Caco-2 (cell line): ENCODE data around the gene NOS3. TPM values are rescaled to one million over a fixed set of nuclear protein-coding genes. Genes with fewer than 3 reads are reported as not detected.

Experiments
- BruUV-seq: library from RNA; stranded (reverse); fragments of 400-500 nt; replicated peaks from 2 replicates; lab custom pipeline; 2021; lab: Mats Ljungman, UMichigan
- CTCF ChIA-PET: fragments of 300-600 bp; sonication (Branson Sonifier 250); formaldehyde crosslinking; loops from one replicate; lab custom pipeline; 2022; ENCODE audit warnings: antibody characterized with exemption; lab: Charles Lee
- POLR2A ChIA-PET: fragments of 300-600 bp; sonication (Branson Sonifier 250); formaldehyde crosslinking; loops from one replicate; lab custom pipeline; 2022; ENCODE audit warnings: antibody characterized with exemption; lab: Charles Lee
- DNase-seq, 2 experiments: peaks; one replicate each; pipeline versions ENCODE4 v3.0.0 to v3.0.0-alpha.2; 2020 to 2022
- H3K27me3 ChIP-seq: replicated peaks from 2 replicates; pipeline ENCODE4 v1.6.0; 2011; ENCODE audit warnings: low read length; ENCODE audit not compliant: control insufficient read depth, insufficient read depth
- H3K36me3 ChIP-seq: 2 replicates; pipeline ENCODE4 v1.5.1; 2011; ENCODE audit warnings: low read length; ENCODE audit not compliant: control insufficient read depth, insufficient read depth
- H3K4me1 ChIP-seq: fragments of 250-450 bp; sonication (Bioruptor Pico); 2 replicates; pipeline ENCODE4 v1.5.1; 2020; ENCODE audit warnings: mild to moderate bottlenecking
- H3K4me3 ChIP-seq: 2 replicates; pipeline ENCODE4 v1.5.1; 2011; ENCODE audit warnings: low read depth, mild to moderate bottlenecking, control low read depth, low read length
- H3K9me3 ChIP-seq: fragments of 250-450 bp; sonication (Bioruptor Pico); 2 replicates; pipeline ENCODE4 v1.5.1; 2020; ENCODE audit warnings: mild to moderate bottlenecking, moderate library complexity
- H3K27ac Mint-ChIP-seq: one replicate; pipeline ENCODE4 v1.8.0; 2022; ENCODE audit warnings: mixed read lengths; ENCODE audit not compliant: unreplicated experiment
- H3K27me3 Mint-ChIP-seq: one replicate; pipeline ENCODE4 v1.8.0; 2022; ENCODE audit warnings: mixed read lengths; ENCODE audit not compliant: insufficient read depth, unreplicated experiment
- H3K36me3 Mint-ChIP-seq: one replicate; pipeline ENCODE4 v1.8.0; 2022; ENCODE audit warnings: mild to moderate bottlenecking, mixed read lengths; ENCODE audit not compliant: insufficient read depth, unreplicated experiment
- H3K4me1 Mint-ChIP-seq: one replicate; pipeline ENCODE4 v1.8.0; 2022; ENCODE audit warnings: low read depth, mixed read lengths; ENCODE audit not compliant: unreplicated experiment
- H3K4me3 Mint-ChIP-seq: one replicate; pipeline ENCODE4 v1.8.0; 2022; ENCODE audit warnings: mild to moderate bottlenecking, moderate library complexity, mixed read lengths; ENCODE audit not compliant: unreplicated experiment
- H3K9me3 Mint-ChIP-seq: one replicate; pipeline ENCODE4 v1.8.0; 2022; ENCODE audit warnings: mixed read lengths; ENCODE audit not compliant: unreplicated experiment
- CTCF ChIP-seq, 2 experiments: fragments of 200-600 bp in 1 of 2; IDR thresholded peaks; 1 replicate in 1 of 2; 2 replicates in 1 of 2; pipeline versions ENCODE4 v1.5.1 to v1.8.0; 2011 to 2022; ENCODE audit warnings: antibody characterized with exemption in 1 of 2, control low read depth in 1 of 2, inconsistent platforms in 1 of 2, low read depth in 1 of 2, low read length in 1 of 2, mild to moderate bottlenecking in 1 of 2, moderate library complexity in 1 of 2; ENCODE audit not compliant: insufficient read depth in 1 of 2, severe bottlenecking in 1 of 2, unreplicated experiment in 1 of 2
- intact Hi-C: fragments of 100-400 bp; cut with micrococcal nuclease; formaldehyde crosslinking; loops from one replicate; pipeline ENCODE4 v1.10.0; 2022; ENCODE audit not compliant: unreplicated experiment
- total RNA-seq: library from RNA; stranded (reverse); gene quantifications from 2 replicates; pipeline ENCODE4 v1.2.3, GENCODE V29; 2022

The NOS3 gene
- total RNA-seq, 1 experiment from 2014 or later, result 1.1 TPM

GRCh38 chr7:150964593-150965111 is 26.2 kb upstream of the NOS3 start:
- peaks cover 12% of the 10 kb centered on the region for H3K4me1 Mint-ChIP-seq
- no peak overlapping the region for H3K4me3 Mint-ChIP-seq
- TF ChIP-seq CTCF (IDR thresholded peaks at IDR 0.05; ENCODE audit: insufficient read depth in 1 of 2, low read depth in 1 of 2, low read length in 1 of 2, severe bottlenecking in 1 of 2, unreplicated experiment in 1 of 2), result no peak
- peaks cover 14% of the 10 kb centered on the region for H3K27me3 Mint-ChIP-seq
- no peak overlapping the region for H3K27ac Mint-ChIP-seq
- H3K36me3 Mint-ChIP-seq, result no peaks in the 10 kb centered on the region
- no peak overlapping the region for H3K4me3 ChIP-seq
- H3K9me3 Mint-ChIP-seq, result no peaks in the 10 kb centered on the region
- H3K27me3 ChIP-seq, result no peaks in the 10 kb centered on the region
- BruUV-seq, result no TSS peak
- DNase-seq, result no peak
- intact Hi-C loops, result no loop called here
- CTCF ChIA-PET, result interaction anchor here (0.5 to 3.9 kb wide), 5 partner anchors 18 to 140 kb away, joined by 3 to 40 read pairs (median 5); no protein-coding TSS in a partner anchor
- H3K36me3 ChIP-seq, result no peaks in the 10 kb centered on the region
- POLR2A ChIA-PET, result no interaction called here
- H3K9me3 ChIP-seq, result no peaks in the 10 kb centered on the region
- H3K4me1 ChIP-seq, result no peaks in the 10 kb centered on the region

DNA sequence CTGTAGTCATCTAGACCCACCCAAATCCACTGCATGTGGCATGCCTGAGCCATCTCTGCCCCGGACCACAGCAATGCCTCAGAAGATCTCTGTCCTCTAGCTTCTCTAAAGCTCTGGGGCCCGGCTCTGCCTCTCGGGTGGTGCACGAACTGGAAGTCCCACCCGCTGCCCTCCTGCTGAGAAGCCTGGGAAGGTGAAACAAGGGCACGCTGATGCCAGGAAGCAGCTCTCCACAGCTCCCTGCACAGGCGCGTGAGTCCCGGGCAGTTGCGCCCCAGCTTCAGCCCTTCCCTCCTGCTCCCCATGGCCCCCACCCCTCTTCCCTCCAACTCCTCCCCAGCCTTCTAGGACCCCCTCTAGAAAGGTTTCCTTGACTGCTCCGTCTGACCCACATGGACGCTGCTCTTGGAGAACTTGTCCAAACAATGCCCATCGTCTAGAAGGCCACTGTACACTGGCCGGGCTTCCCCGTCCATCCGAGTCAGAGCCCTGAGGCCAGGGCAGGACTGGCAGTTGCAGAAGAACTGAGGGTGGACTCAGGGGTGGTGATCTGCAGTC is 25.5 kb upstream of the NOS3 start:
- Mint-ChIP-seq H3K36me3 (no peaks in the 10 kb centered on the region), H3K4me3 (no peak overlapping the region), H3K9me3 (no peaks in the 10 kb centered on the region), H3K27ac (no peak overlapping the region), H3K27me3 (peaks cover 9% of the 10 kb centered on the region), H3K4me1 (peaks cover 12% of the 10 kb centered on the region)
- no peak for TF ChIP-seq CTCF (IDR thresholded peaks at IDR 0.05; ENCODE audit: insufficient read depth in 1 of 2, low read depth in 1 of 2, low read length in 1 of 2, severe bottlenecking in 1 of 2, unreplicated experiment in 1 of 2)
- POLR2A ChIA-PET, result no interaction called here
- DNase-seq, result no peak
- intact Hi-C loops, result no loop called here
- Histone ChIP-seq H3K36me3 (no peaks in the 10 kb centered on the region), H3K4me1 (no peaks in the 10 kb centered on the region), H3K27me3 (no peaks in the 10 kb centered on the region), H3K9me3 (no peaks in the 10 kb centered on the region), H3K4me3 (no peak overlapping the region)
- CTCF ChIA-PET, result interaction anchor here (0.5 to 1.2 kb wide), 5 partner anchors 19 to 139 kb away, joined by 3 to 8 read pairs (median 5); no protein-coding TSS in a partner anchor
- no TSS peak for BruUV-seq

- TF ChIP-seq CTCF (IDR thresholded peaks at IDR 0.05; ENCODE audit: insufficient read depth in 1 of 2, low read depth in 1 of 2, low read length in 1 of 2, severe bottlenecking in 1 of 2, unreplicated experiment in 1 of 2), result peak in 1 of 2 experiments; percentile 72
- H3K27ac Mint-ChIP-seq, result no peak overlapping the region
- DNase-seq, result peak in 1 of 2 experiments; percentile 43
- no peaks in the 10 kb centered on the region for H3K9me3 ChIP-seq
- H3K9me3 Mint-ChIP-seq, result no peaks in the 10 kb centered on the region
- H3K36me3 ChIP-seq, result no peaks in the 10 kb centered on the region
- H3K27me3 Mint-ChIP-seq, result peaks cover 6% of the 10 kb centered on the region
- ChIA-PET CTCF (interaction anchor here (0.6 kb wide), 1 partner anchor 23 kb away, joined by 8 read pairs; no protein-coding TSS in a partner anchor), POLR2A (no interaction called here)
- no peaks in the 10 kb centered on the region for H3K36me3 Mint-ChIP-seq
- H3K4me3 ChIP-seq, result no peak overlapping the region
- intact Hi-C loops, result no loop called here
- BruUV-seq, result no TSS peak
- no peaks in the 10 kb centered on the region for H3K27me3 ChIP-seq
- H3K4me3 Mint-ChIP-seq, result no peak overlapping the region
- no peaks in the 10 kb centered on the region for H3K4me1 ChIP-seq
- H3K4me1 Mint-ChIP-seq, result peaks cover 12% of the 10 kb centered on the region
These were observed 24.8 kb upstream of the NOS3 start for GRCh38 chr7:150966002-150966401.
